ENCODE results near the gene SLC25A34.
"Not testable (repeated sequence)": the region's sequence is repeated elsewhere in the genome, so short reads cannot be mapped to it uniquely, and the experiment has no call there.

The SLC25A34 gene

GRCh38 chr1:15736038-15736891 is at the start of gene SLC25A34:
Gene SLC25A34 (plus strand): TSS chr1:15736258. CDS start chr1:15736486, 228 bp downstream.
- DNase-seq: peak in 17 of 56 donors; percentile 7 to 65 (median 23)

GRCh38 chr1:15687446-15687845 is 48.6 kb upstream of the SLC25A34 start:
- no peak for DNase-seq

DNA sequence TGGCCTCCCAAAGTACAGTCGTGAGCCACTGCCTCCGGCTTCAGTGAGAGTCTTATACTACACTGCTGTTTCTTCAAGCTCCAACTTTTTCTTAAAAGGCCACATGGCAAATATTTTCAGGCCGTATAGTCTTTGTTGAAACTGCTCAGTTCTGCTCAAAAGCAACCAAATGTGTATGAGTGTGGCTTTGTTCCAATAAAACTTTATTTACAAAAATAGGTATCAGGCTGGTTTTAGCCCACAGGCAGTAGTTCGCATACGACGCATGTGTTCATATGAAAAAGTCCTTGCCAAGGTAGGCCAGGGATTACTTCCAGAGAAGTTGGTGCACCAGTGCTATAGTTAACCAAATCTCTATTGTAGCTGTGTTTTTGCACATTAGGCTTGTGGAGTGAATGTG is 45.7 kb upstream of the SLC25A34 start:
- no peak for DNase-seq

DNA sequence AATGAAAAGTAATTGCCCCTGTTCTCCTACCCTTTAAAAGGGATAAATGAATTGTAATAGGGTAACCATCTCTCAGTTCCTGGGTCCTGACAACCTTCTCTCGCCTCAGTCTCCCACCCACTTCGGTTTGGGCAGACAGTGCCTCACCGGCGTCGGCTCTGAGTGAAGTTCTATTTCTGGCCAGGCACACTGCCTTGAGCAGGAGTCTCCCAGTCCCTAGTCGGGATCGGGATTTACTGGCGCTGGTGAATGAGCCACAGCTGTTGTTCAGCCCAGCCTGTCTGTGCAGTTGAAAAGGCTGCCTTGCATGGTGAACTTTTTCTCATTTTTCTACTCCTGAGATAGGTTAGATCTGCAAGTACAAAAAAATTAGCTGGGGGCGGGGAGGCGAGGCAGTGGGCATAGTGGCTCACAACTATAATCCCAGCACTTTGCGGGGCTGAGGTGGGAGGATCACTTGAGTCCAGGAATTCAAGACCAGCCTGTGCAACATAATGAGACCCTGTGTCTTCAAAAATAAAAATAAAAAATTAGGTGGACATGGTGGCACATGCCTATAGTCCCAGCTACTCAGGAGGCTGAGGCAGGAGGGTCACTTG is 44.5 kb upstream of the SLC25A34 start:
- peak in 13 of 56 donors; percentile 3 to 34 (median 16) for DNase-seq

GRCh38 chr1:15692121-15692682 is 43.9 kb upstream of the SLC25A34 start:
- DNase-seq: no peak

DNA sequence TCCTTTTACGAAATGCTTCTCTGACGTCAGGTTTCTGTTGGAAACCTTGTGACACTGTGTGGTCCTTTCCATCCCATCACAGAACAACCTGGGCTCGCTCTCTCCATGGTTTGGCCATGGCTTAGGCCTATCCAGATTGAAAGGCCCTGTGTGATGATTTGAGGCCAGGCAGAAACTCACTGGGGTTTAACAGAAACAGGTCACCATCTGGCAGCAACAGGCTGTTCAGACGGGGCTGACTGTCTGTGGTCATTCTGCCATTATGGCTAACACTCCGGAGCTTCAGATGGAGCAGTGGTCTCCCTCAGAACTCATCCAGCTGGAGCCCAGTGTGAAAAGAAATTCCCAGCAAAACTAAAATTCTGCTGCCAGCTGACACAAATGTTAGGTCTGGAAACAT is 42.7 kb upstream of the SLC25A34 start:
- DNase-seq: no peak

GRCh38 chr1:15696956-15697521 is 39.0 kb upstream of the SLC25A34 start:
- peak in 42 of 56 donors; percentile 8 to 72 (median 42) for DNase-seq

DNA sequence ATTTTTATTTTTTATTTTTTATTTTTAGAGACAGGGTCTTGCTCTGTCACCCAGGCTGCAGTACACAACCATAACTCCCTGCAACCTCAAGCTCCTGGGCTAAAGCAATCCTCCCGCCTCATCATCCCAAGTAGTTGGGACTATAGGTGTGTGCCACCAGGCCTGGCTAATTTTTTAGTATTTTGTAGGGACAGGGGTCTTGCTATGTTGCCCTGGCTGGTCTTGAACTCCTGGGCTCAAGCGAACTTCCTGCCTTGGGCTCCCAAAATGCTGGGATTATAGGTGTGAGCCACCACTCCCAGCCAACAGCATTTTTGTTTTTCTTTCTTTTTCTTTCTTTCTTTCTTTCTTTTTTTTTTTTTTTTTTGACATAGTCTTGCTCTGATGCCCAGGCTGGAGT is 37.9 kb upstream of the SLC25A34 start:
- DNase-seq: no peak

GRCh38 chr1:15699321-15699720 is 36.7 kb upstream of the SLC25A34 start:
- DNase-seq: not testable (repeated sequence)

DNA sequence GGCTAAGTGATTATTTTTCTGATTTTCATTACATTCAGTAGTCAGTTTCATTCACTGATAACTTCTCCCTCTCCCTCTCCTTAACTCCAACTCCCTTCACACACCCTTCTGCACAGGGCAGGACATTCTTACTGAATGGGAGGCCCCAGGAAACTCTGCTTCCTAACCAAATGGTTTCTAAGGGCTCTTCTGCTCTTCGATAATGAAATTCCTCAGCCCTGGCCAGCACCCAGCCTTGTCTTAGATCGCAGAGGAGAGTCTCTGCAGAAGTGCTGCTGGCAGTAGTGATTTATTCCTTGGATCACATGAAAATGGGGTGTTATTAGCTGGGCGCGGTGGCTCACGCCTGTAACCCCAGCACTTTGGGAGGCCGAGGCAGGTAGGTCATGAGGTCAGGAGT is 35.5 kb upstream of the SLC25A34 start:
- DNase-seq: no peak

- no peak for DNase-seq
These were observed 34.3 kb upstream of the SLC25A34 start for GRCh38 chr1:15701784-15702183.

DNA sequence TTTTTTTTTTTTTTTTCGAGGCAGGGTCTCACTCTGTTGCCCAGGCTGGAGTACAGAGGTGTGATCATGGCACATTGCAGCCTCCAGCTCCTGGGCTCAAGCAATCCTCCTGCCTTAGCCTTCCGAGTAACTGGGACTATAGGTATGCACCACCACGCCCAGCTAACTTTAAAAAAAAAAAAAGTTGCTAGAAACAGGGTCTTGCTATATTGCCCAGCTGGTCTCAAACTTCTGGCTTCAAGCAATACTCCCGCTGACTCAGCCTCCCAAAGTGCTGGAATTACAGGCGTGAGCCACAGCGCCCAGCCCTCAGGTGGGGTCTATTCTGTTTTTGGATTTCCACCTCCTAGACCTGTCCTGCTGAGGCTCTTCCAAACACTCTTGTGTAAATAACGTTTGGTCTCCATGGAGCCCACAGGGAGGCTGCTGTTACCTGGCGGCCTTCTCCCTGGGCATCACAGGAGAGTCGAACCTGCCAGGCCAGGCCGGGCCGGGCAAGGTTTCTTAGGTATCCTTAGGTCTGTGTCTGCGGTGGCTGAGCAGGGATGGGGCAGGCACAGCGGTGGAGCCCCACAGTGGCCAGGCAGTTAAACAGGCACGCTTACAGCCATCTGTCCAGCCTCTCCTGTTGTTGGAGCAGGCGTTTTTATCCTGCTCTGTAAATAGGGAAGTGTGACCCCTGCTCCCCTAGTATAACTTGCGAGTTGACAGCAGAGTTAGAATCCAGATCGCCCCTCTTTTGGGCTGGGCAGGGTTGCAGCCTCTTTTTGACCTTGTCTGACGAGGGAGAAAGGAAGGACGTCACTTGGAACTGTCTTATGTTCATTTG is 33.1 kb upstream of the SLC25A34 start:
- DNase-seq: peak in 6 of 56 donors; percentile 9 to 44 (median 26)

GRCh38 chr1:15703562-15703961 is 32.5 kb upstream of the SLC25A34 start:
- DNase-seq: peak in 52 of 56 donors; percentile 23 to 85 (median 58)

DNA sequence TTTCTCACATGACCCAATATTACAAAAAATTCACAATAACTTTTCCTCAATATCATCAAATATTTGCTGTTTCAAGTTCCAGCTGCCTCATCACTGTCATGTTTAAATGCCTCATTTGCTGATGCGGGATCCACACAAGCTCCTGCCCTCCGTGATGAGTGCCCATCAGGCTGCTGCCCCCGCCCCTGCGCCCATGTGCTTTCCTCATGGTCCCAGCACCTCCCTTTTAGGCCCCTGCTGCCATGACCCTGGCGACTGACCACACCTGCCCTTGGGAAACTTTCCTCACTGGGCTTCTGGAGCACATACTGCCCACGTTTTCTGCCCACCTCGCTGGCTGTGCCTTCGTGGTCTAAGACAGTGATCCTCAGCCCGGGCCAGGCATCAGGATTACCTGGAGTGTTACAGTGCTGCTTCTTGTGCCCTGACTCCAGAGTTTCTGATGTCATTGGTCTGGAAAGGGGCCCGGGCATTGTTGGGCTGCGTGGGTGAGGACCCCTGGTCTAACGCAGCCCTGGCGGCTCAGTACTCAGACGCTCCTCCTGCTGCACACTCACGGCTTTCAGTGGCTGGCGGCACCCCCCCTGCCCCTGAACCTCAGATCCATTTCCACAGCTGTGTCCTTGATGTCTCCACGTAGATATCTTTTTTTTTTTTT is 31.4 kb upstream of the SLC25A34 start:
- DNase-seq: no peak

GRCh38 chr1:15705184-15705566 is 30.9 kb upstream of the SLC25A34 start:
- no peak for DNase-seq

DNA sequence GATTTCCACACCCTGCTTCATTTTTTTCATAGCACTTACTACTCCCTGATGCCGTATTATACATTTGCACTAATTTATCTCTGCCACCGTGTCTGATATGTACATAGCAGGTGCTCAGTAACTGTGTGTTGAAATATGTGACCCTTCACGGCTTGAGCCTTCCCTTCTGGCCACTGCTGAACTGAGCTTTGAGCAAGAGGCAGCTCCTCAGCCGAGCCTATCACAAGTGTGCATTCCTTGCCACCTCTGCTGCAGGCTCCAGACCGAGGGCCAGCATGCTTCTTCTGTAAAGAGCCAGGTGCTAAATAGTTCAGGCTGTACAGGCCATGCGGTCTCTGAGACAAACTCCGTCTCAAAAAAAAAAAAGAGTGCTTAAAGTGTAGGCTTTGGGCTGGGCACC is 29.3 kb upstream of the SLC25A34 start:
- no peak for DNase-seq

GRCh38 chr1:15707239-15707925 is 28.7 kb upstream of the SLC25A34 start:
- DNase-seq: no peak

DNA sequence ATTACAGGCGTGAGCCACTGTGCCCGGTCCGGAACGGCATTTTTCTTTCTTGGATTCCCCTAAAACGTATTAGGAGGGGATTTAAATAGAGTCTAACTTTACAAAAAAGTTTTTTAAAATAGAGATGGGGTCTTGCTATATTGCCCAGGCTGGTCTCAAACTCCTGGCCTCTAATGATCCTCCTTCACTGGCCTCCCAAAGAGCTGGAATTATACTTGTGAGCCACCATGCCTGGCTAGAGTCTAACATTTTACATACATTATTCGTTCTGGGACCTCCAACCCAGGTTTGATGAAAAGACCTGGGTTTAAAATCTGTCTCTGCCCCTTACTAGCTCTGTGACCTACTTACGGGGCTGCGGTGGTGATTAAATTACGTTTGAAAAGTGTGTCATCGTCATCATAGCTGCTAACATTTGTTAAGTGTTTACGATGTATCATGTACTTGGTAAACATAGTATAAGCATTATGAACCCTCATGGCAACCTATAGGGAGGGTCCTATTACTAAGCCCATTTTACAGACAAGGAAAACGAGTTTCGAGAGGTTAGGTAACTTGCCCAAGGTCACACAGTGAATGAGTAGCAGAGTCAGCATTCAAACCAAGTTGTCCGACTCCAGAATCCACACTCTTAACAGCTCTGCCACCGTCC is 27.4 kb upstream of the SLC25A34 start:
- no peak for DNase-seq

GRCh38 chr1:15709226-15709625 is 26.8 kb upstream of the SLC25A34 start:
- no peak for DNase-seq

DNA sequence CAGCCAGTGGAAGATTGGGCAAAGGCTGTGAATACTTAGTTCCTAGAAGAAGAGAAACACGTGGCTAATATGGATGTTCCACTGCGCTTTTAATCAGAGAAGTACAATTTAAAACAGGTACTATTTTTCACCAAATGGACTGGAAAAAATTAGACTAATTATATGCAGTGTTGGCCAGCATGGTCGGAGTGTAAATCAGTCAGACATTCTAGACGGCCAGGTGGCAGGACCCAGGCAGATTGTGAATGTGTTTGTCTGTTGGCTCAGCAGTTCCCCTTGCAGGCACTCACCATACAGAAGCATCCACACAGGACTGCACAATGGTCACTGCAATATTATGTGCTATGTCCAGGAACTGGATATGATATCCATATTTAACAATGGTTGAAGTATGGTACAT is 23.9 kb upstream of the SLC25A34 start:
- DNase-seq: no peak

Measured in amygdala (tissue), 56 donors.